Rectal smooth muscle tissue (tissue), 1 donor: Measurements from ENCODE around the gene RPA3.

Experiments used
- H3K27ac ChIP-seq: one replicate; pipeline ENCODE4 v1.7.0; 2013; ENCODE audit warnings: low read depth, low read length, inconsistent platforms
- H3K27me3 ChIP-seq: one replicate; pipeline ENCODE4 v1.7.0; 2013; ENCODE audit warnings: low read length; ENCODE audit not compliant: control insufficient read depth, insufficient read depth
- H3K36me3 ChIP-seq: one replicate; pipeline ENCODE4 v1.7.0; 2013; ENCODE audit warnings: low read length; ENCODE audit not compliant: control insufficient read depth, insufficient read depth
- H3K4me1 ChIP-seq: one replicate; pipeline ENCODE4 v1.7.0; 2013; ENCODE audit warnings: low read length; ENCODE audit not compliant: control insufficient read depth, insufficient read depth
- H3K4me3 ChIP-seq: one replicate; pipeline ENCODE4 v1.7.0; 2013; ENCODE audit warnings: low read length
- H3K9ac ChIP-seq: one replicate; pipeline ENCODE4 v1.7.0; 2013; ENCODE audit warnings: low read length

The RPA3 gene

DNA sequence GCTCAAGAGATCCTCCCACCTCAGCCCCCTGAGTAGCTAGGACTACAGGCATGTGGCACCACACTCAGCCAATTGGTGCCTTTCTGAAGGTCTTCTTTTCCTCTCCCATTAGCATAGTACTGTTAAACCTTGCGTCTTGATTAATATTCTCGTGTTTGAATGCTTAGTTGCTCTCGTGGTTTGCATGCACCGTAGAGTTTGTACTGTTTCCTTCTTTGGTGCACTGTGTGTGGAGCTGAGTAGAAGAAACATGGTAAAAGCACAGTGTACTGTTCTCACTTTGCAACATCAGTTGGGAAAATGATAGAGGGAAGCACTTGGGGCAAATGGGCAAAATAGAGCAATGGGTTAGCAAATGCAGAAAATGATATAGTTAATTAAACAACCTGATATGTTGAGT, 27.6 kb upstream of the RPA3 start:
- no peak overlapping the region for H3K9ac ChIP-seq
- H3K27me3 ChIP-seq: no peaks in the 10 kb centered on the region
- H3K4me1 ChIP-seq: peaks cover 5% of the 10 kb centered on the region
- H3K27ac ChIP-seq: no peak overlapping the region
- no peak overlapping the region for H3K4me3 ChIP-seq
- H3K36me3 ChIP-seq: no peaks in the 10 kb centered on the region

DNA sequence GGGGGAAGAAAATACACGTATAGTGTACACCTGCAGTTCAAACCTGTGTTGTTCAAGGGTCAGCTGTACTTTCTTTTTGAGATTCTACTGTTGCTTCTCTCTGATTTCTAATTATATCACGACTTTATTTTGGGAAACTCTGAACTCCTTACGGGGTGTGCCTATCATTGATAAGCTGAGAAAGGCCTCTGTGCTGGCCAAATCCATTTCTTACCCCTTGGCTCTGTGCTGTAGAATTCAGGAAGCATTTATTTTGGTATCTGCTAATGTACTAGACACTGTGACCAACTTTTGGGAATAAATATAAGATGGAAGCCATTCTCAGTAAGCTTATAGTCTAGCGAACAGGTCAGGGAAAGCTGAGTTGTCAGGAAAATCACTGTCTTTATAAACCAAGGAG, 26.9 kb upstream of the RPA3 start:
- Histone ChIP-seq H3K4me3 (no peak overlapping the region), H3K27me3 (no peaks in the 10 kb centered on the region), H3K27ac (no peak overlapping the region), H3K4me1 (peaks cover 2% of the 10 kb centered on the region), H3K36me3 (no peaks in the 10 kb centered on the region), H3K9ac (no peak overlapping the region)

DNA sequence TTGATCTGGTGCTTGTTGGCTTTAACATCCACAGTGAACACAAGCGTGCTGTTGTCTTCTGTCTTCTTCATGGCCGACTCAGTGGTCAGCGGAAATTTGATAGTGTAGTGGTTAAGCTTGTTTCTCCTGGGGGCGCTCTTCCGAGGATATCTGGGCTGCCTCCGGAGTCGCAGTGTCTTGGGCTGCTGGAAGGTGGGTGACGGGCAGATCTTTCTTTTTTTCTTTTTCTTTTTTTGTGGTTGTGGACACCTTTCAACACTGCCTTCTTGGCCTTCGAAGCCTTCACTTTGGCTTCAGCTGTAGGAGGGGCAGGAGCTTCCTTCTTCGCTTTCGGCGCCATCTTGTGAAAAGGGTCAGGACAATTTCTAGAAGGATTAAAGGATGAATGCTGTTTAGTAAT, 23.8 kb upstream of the RPA3 start:
- no peak overlapping the region for H3K4me3 ChIP-seq
- H3K4me1 ChIP-seq: peaks cover 8% of the 10 kb centered on the region
- no peaks in the 10 kb centered on the region for H3K27me3 ChIP-seq
- H3K9ac ChIP-seq: no peak overlapping the region
- H3K36me3 ChIP-seq: no peaks in the 10 kb centered on the region
- no peak overlapping the region for H3K27ac ChIP-seq

DNA sequence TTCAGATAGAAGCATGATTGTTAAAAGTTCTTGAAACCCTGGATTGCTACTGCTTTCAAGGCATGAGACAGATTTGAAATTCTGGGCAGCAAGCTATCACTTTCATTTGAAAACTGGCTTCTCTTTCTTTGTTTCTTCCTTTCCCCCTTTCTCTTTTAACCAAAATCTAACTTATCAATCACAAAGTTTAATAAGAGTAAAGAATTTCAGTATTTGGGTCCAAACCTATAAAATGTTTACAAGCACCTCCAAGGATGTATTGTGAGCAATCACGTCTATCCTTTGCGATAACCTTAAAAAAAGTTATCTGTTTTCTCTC, 21.6 kb upstream of the RPA3 start:
- Histone ChIP-seq H3K9ac (no peak overlapping the region), H3K4me1 (peaks cover 6% of the 10 kb centered on the region), H3K36me3 (no peaks in the 10 kb centered on the region), H3K4me3 (no peak overlapping the region), H3K27me3 (no peaks in the 10 kb centered on the region), H3K27ac (no peak overlapping the region)

DNA sequence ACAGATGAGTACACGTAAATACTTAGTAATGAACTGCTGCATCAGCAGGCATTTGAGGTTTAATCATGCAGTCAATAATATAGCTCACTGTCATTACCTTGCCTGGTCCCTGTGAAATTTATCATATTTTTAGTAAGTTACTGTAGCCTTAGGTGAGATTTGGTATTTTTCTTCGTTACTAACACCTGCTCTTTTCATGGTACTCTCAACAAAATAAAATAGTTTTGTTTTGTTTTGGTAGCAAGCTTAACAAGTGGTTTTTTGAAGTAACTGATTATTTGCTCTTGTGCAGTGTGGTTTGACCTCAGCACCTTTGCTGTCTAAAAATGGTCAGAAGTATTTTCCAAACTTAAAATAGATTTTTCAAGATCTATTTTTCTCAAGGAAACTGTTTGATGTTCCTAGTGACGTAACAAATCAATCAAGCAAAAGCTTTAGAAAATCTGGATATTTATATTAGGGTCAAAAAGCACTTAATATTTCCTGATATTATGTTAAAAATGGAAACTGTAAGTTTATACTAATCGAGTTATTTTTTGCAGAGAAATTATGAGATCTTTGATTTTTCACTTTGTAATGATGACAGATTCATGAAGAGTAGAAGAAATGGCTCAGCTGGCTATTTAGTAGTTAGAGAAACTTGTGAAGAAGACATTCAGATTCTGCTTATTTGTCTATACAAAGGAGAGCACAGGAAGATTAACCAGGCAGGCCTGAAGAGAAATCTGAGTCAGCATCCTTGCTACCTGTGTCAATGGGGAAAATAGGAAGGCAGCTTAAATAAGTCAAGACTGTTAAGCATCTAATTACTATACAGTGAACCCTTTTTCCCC, 21.0 kb upstream of the RPA3 start:
- peaks cover 6% of the 10 kb centered on the region for H3K4me1 ChIP-seq
- H3K9ac ChIP-seq: no peak overlapping the region
- no peaks in the 10 kb centered on the region for H3K27me3 ChIP-seq
- no peak overlapping the region for H3K27ac ChIP-seq
- no peak overlapping the region for H3K4me3 ChIP-seq
- H3K36me3 ChIP-seq: no peaks in the 10 kb centered on the region

DNA sequence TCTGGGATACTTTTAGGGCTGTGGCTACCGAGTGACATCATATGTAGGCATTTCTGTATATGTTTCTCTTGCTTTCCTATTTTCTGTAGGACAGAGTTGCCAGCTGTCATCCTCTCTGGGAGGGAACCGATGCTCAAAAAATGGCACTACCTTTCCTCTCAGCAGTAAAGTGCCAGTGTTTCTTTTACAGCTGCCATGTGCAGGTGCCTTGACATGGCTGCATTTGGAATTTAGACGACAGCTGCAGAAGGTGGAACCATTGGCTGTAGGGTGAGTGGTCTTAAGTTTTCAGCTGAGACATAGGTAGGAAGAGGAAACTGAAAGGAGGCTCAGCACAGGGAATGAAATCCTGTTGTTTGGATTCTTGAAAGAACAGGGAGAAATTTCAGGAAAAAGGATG, 20.2 kb upstream of the RPA3 start:
- Histone ChIP-seq H3K9ac (no peak overlapping the region), H3K36me3 (no peaks in the 10 kb centered on the region), H3K27ac (no peak overlapping the region), H3K4me1 (peaks cover 6% of the 10 kb centered on the region), H3K27me3 (no peaks in the 10 kb centered on the region), H3K4me3 (no peak overlapping the region)

DNA sequence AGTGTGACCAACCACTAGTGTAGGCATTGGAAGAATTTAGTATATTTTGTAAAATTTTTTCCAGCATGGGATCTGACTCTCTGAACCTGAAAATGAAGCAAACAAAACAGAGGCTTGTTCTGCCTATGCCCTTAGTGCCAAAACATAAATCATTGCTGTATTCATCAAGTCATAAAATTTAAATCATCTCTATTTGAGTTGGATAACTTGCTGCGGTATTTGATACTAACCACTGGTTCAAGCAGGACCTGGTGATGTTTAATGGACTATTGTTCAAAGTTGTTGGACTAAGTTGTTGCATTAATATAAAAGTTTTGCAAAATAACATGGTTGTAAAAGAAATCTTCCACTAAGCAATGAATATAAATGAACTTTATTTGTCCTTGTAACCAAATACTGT, 19.8 kb upstream of the RPA3 start:
- Histone ChIP-seq H3K4me1 (peaks cover 6% of the 10 kb centered on the region), H3K36me3 (no peaks in the 10 kb centered on the region), H3K27me3 (no peaks in the 10 kb centered on the region), H3K4me3 (no peak overlapping the region), H3K9ac (no peak overlapping the region), H3K27ac (no peak overlapping the region)

DNA sequence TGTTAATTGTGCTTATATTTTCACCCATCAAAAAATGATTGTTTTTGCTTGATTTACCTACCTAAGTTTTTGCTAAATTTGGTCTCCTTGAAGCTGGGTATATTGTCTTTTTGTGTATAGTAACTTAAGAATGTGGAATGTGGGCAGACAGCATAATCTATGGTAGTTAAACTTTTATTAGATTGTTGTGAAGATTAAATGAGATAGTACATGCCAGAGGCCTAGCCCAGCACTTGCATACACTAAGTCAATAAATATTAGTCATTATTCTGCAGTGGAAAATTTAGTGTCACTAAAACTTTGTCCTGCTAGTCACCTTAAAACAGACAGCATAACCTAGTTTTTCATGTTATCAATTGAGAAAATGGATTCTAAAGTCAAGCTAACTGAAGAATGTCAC, 19.3 kb upstream of the RPA3 start:
- no peaks in the 10 kb centered on the region for H3K27me3 ChIP-seq
- H3K4me1 ChIP-seq: peaks cover 6% of the 10 kb centered on the region
- no peak overlapping the region for H3K4me3 ChIP-seq
- no peak overlapping the region for H3K27ac ChIP-seq
- H3K36me3 ChIP-seq: no peaks in the 10 kb centered on the region
- H3K9ac ChIP-seq: no peak overlapping the region

DNA sequence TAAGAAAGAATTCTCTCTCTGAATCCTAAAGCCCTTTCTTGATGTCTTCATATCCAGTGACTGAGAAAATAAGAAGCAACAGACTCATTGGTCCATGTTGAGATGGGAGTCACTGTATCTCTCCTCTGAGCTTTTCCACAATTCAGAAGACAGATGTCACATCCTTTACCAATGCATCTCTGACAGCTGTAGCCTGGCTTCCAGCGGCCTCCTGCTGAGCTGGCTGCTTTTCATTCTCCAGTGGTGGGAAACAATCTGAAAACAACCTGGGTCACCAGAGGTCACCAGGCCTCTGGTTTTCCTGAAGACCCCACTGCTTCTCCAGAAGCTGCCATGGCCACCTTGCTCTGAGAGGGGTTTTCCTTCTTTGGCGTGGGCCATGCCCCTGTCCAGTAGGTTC, 18.3 kb upstream of the RPA3 start:
- no peaks in the 10 kb centered on the region for H3K27me3 ChIP-seq
- H3K36me3 ChIP-seq: no peaks in the 10 kb centered on the region
- H3K9ac ChIP-seq: no peak overlapping the region
- H3K4me1 ChIP-seq: peaks cover 13% of the 10 kb centered on the region
- no peak overlapping the region for H3K27ac ChIP-seq
- H3K4me3 ChIP-seq: no peak overlapping the region

DNA sequence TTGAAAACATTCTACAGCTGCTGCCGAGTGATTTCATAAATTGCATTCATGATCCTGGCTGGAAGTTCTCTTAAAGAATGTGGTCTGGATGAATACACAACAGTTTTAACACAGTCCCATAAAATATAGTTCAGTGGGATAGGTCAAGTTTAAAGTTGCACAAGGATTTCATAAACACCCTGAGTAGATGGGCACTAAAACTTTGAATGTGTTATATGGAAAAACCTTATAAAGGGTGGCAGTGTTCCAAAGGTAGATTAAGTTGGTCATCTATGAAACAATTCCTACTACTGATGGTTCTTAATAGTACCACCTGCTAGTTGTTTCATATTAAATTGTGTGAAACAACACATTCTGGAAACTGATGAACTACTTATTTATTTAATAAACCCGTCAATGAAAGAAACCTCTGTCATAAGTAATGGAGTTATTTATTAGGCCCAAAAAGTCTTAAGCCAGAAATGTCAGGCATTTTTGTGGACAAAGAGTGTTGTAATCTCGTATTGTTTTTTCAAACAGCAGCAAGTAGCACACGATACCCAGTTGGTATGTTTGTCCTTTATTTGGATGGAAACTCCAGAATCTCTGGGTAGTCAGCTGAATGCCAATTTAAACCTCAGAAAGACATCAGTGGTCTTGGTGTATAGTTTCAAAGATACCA, 14.3 kb upstream of the RPA3 start:
- Histone ChIP-seq H3K4me1 (peaks cover 9% of the 10 kb centered on the region), H3K4me3 (no peak overlapping the region), H3K27me3 (no peaks in the 10 kb centered on the region), H3K36me3 (no peaks in the 10 kb centered on the region), H3K9ac (no peak overlapping the region), H3K27ac (peak overlapping the region; percentile 1)

DNA sequence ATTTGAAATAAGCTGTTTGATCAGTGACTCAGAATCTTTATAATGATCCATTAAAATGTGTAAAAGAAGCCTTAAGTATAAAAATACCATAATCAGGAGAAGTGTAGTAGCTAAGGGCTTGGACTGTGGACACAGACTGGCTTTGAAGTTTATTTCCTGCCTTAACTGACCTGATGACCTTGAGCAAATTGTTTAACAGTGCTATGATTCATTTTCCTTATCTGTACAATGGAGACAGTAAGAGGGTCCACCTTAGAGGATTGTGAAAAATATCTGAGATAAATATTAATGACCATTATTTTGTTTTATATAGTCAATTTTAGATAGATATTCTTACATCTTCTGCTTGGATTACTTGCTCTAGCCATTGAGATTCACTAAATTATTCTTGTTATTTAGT, 13.3 kb upstream of the RPA3 start:
- no peak overlapping the region for H3K9ac ChIP-seq
- H3K4me3 ChIP-seq: no peak overlapping the region
- H3K36me3 ChIP-seq: no peaks in the 10 kb centered on the region
- H3K27ac ChIP-seq: peak overlapping the region; percentile 1
- H3K27me3 ChIP-seq: no peaks in the 10 kb centered on the region
- peaks cover 9% of the 10 kb centered on the region for H3K4me1 ChIP-seq

DNA sequence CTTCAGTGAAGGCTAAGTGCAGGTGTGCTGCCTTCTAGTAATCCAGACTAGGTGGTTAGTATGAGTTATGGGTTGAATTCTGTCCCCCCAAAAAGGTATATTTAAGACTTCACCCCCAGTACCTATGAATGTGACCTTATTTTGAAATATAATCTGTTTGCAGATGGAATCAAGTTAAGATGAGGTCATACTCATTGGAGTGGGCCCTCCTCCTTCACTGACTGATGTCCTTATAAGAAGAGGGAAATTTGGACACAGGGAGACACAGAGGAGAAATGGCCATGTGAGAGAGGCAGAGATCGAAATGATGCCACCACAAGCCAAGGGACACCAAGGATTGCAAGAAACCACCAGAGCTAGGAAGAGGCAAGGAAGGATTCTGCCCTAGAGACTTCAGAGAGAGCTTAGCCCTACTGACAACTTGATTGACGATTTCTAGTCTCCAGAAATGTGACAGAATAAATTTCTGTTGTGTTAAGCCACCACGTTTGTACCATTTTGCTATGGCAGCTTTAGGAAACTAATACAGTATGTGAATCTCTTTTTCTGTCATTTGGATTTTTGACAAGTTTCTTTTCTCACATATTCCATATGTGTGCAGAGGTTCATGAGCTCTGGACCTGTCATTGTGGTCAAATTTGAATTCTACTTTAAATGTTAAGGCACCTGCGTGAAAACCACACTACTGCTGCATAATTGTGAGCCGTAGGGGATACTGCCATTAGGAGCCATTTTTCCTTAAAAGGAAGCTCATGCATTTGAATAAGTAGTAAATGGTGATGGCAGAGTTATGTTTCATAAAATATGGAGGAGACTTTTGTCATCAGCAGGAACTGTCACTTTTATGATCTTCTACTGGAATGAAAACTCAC, 2.6 kb upstream of the RPA3 start:
- no peak overlapping the region for H3K4me3 ChIP-seq
- H3K27ac ChIP-seq: no peak overlapping the region
- H3K27me3 ChIP-seq: no peaks in the 10 kb centered on the region
- no peaks in the 10 kb centered on the region for H3K36me3 ChIP-seq
- H3K9ac ChIP-seq: no peak overlapping the region
- H3K4me1 ChIP-seq: peaks cover 8% of the 10 kb centered on the region
